Right ventricle myocardium superior (tissue), 1 donor: ENCODE data around the gene QPRT. TPM values are rescaled to one million over a fixed set of nuclear protein-coding genes. Genes with fewer than 3 reads are reported as not detected.
"Not testable (repeated sequence)": the region's sequence is repeated elsewhere in the genome, so short reads cannot be mapped to it uniquely, and the experiment has no call there.

ENCODE experiments used
- ATAC-seq: fragments of 200-7000 bp; cut with Tn5 transposase; one replicate; pipeline ENCODE4 v1.9.1; 2020; ENCODE audit warnings: mild to moderate bottlenecking; ENCODE audit not compliant: poor library complexity
- DNase-seq: peaks from one replicate; pipeline ENCODE4 v3.0.0-alpha.2; 2020
- intact Hi-C: fragments of 100-400 bp; cut with DNase I; formaldehyde crosslinking; loops from one replicate; pipeline ENCODE4 v1.11.2; 2022
- total RNA-seq: library from RNA; stranded (reverse); fragmentation: NEBNext Ultra II Directional; extraction: Animal tissue kit (Norgen Biotek cat#: 25700); gene quantifications from one replicate; pipeline ENCODE4 v1.2.1, GENCODE V29; 2021
- donor health status: DM: no; HTN: yes; CAD: no; lungs with severe emphysema.

QPRT gene
- total RNA-seq, 1 donor from 2014 or later, result 31.8 TPM

GRCh38 chr16:29658705-29659104 lies 20.3 kb upstream of the QPRT start:
- intact Hi-C loops, result no loop called here
- DNase-seq (no peak), ATAC-seq (no peak)

GRCh38 chr16:29662000-29662728 lies 16.8 kb upstream of the QPRT start:
- no peak for ATAC-seq
- no peak for DNase-seq
- intact Hi-C loops, result no loop called here

DNA sequence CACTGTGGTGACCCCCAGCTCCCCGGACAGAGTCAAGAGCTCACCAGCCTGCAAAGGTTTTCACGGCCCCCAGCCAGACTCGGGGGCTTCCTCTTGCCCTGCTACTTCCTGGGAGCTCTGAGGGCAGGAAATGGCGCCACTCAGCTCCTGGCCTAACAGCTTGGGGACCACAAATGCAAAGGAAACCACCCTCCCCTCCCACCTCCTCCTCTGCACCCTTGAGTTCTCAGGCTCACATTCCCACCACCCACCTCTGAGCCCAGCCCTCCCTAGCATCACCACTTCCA lies 16.3 kb upstream of the QPRT start:
- intact Hi-C loops, result no loop called here
- no peak for DNase-seq
- ATAC-seq, result no peak

- ATAC-seq (no peak), DNase-seq (no peak)
- intact Hi-C loops, result no loop called here
Observed at GRCh38 chr16:29663016-29663806, 15.8 kb upstream of the QPRT start, which contains the start of gene SPN. SPN (plus strand) TSS chr16:29663247; CDS start chr16:29663729, 482 bp downstream.

- intact Hi-C loops, result no loop called here
- no peak for ATAC-seq
- DNase-seq, result no peak
Observed at GRCh38 chr16:29663807-29664090, 15.2 kb upstream of the QPRT start.

DNA sequence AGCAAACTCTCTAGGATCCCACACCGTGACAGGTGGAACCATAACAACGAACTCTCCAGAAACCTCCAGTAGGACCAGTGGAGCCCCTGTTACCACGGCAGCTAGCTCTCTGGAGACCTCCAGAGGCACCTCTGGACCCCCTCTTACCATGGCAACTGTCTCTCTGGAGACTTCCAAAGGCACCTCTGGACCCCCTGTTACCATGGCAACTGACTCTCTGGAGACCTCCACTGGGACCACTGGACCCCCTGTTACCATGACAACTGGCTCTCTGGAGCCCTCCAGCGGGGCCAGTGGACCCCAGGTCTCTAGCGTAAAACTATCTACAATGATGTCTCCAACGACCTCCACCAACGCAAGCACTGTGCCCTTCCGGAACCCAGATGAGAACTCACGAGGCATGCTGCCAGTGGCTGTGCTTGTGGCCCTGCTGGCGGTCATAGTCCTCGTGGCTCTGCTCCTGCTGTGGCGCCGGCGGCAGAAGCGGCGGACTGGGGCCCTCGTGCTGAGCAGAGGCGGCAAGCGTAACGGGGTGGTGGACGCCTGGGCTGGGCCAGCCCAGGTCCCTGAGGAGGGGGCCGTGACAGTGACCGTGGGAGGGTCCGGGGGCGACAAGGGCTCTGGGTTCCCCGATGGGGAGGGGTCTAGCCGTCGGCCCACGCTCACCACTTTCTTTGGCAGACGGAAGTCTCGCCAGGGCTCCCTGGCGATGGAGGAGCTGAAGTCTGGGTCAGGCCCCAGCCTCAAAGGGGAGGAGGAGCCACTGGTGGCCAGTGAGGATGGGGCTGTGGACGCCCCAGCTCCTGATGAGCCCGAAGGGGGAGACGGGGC lies 14.7 kb upstream of the QPRT start:
- intact Hi-C loops, result no loop called here
- ATAC-seq, result no peak
- peak; percentile 52 for DNase-seq

DNA sequence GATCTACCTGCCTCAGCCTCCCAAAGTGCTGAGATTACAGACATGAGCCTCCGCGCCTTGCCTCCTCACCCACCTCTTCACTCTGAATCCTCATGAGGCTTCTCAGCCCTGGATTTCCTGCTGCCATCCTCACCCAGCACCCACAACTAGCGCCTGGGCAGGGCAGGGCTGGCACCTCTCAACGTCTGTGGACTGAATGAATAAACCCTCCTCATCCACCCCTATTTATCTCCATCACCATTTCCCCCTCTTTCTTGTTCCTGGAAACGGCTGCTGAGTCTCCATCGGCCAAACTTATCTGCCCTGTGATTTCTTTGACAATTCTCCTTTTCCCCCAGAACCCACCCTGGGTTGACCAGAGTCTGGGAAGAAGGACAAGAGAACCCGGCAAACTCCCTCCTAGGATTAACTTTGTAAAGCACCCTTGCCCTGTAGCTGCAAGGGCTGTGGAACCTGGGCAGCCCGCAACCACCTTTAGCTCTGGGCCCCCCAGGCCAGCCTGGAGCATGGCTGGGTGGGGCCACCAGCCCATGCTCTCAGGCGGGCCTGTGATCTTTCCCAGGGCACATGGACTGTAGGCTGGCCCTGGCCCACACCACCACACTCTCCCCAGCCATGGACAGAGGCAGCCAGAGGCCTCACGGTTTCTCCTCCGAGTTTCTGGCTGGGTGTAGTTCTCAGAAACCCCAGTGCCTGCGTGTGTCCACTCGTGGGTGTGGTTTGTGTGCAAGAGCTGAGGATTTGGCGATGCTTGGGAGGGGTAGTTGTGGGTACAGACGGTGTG lies 13.5 kb upstream of the QPRT start:
- intact Hi-C loops, result no loop called here
- ATAC-seq (no peak), DNase-seq (no peak)

DNA sequence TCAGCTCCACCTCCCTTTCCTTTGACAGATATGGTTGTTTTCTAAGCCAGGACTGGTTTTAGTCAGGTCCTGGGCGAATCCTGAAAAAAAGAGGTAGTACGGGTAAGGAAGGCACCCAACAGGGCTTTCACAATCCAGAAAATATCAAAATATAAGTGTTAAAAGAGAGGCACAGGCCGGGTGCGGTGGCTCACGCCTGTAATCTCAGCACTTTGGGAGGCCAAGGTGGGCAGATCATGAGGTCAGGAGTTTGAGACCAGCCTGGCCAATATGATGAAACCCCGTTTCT lies 11.7 kb upstream of the QPRT start:
- intact Hi-C loops, ATAC-seq, DNase-seq: not testable (repeated sequence)

GRCh38 chr16:29667755-29668154 lies 11.2 kb upstream of the QPRT start:
- DNase-seq (no peak), ATAC-seq (no peak)
- intact Hi-C loops, result no loop called here

- intact Hi-C loops, result no loop called here
- DNase-seq (no peak), ATAC-seq (no peak)
Observed at GRCh38 chr16:29668267-29668666, 10.7 kb upstream of the QPRT start.

DNA sequence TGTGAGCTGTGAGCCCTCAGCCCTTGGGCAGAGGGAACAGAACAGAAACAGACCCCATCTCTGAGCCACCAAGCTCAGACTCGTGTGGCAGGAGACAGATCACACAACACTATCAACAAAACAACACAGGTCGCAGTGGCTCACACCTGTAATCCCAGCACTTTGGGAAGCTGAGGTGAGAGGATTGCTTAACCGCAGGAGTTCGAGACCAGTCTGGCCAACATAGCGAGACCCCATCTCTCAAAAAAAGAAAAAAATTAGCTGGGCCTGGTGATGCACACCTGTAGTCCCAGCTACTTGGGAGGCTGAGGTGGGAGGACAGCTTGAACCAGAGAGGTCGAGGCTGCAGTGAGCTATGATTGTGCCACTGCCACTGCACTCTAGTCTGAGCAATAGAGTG lies 5.5 kb upstream of the QPRT start:
- ATAC-seq, result no peak
- intact Hi-C loops, result no loop called here
- no peak for DNase-seq

GRCh38 chr16:29674188-29674587 lies 4.8 kb upstream of the QPRT start:
- ATAC-seq (peak; percentile 73), DNase-seq (peak; percentile 63)
- intact Hi-C loops, result no loop called here

DNA sequence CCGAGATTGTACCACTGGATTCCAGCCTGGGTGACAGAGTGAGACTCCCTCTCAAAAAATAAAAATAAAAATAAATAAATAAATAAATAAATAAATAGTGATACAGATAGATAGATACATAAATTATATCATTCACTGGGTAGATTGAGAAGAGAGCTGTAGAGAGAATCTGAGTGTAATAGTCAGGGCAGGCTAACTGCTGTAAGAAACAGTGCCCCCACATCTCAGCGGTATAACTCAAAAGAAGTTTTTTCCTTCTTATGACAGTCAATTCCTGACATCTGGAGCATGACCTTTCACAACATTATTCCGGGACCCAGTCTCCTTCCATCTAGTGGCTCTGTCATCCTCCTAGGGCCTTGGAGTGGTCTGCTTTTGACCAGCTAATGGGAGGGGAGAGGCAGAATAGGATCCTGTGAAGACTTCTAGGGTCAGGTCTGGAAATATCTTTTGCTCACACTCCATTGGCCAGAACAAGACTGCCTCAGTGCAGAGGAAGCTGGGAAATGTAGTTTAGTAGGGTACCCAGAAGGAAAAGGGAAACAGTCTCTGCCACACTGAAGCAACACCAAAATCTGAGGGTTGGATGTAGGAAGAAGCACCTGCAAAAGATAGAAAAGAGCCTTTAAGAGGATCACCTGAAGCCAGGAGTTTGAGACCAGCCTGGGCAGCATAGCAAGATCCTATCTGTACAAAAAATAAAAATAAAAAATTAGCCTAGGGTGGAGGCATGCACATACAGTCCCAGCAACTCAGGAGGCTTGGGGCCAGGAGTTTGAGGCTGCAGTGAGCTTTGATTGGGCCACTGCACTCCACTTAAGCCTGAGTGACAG lies 3.0 kb upstream of the QPRT start:
- no peak for DNase-seq
- intact Hi-C loops, result no loop called here
- peak; percentile 47 for ATAC-seq

DNA sequence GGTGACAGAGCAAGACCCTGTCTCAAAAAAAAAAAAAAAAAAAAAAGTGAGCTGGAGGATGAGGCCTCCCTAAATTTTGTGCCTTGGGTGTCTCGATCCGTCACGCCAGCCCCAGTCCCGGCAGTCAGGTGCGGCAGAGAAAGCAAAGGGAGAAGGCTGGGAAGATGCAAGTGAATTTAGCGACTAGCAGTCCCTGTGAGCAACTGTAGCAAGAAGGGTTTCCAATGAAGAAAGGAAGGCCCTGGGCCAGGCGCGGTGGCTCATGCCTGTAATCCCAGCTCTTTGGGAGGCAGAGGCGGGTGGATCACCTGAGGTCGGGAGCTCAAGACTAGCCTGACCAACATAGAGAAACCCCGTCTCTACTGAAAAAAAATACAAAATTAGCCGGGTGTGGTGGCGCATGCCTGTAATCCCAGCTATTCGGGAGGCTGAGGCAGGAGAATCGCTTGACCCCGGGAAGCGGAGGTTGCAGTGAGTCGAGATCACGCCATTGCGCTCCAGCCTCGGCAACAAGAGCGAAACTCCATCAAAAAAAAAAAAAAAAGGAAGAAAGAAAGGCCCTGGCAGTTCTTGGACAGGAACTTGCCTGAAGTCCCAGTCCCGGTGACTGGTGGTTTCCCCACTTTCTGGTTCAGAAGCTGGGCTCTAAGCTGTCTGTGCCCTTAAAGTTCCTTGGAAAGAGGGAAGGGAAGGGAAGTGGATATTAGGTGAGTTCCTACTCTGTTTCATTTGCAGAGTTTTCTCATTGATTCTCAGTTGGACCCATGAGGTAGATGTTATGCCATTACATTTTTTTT lies 1.8 kb upstream of the QPRT start:
- intact Hi-C loops, result no loop called here
- no peak for DNase-seq
- no peak for ATAC-seq

- intact Hi-C loops, result no loop called here
- DNase-seq, result no peak
- ATAC-seq, result no peak
Observed at GRCh38 chr16:29680180-29680598, 1.2 kb downstream of the QPRT start.

DNA sequence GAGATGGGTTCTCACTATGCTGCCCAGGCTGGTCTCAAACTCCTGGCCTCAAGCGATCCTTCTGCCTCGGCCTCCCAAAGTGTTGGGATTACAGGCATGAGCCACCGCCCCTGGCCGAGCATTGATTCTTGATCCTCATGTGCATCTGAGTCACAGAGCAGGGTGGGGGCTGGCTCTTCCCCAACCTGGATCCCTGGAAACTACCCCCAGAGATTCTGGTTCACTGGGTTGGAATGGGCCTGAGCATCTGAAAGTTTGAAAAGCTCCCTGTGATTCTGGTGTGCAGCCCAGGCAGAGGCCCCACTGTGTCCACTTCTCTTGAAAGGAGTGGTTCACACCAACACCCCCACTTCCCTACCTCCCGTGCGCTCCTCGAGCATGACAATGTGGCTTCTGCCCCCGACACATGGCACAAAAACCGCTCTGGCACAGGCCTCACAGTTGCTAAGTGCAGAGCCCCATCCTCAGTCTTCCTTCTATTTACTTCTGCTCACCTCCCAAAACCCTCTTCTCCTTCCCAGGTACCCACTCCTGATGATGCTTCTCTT lies 4.6 kb downstream of the QPRT start:
- intact Hi-C loops, result no loop called here
- ATAC-seq (no peak), DNase-seq (no peak)

GRCh38 chr16:29684679-29685078 lies 5.7 kb downstream of the QPRT start:
- no peak for ATAC-seq
- no peak for DNase-seq
- intact Hi-C loops, result no loop called here
